Measurements from ENCODE around the gene CA11.
"Not testable (repeated sequence)": the region's sequence is repeated elsewhere in the genome, so short reads cannot be mapped to it uniquely, and the experiment has no call there.

Gene CA11

GRCh38 chr19:48646001-48646721 lies at the start of gene CA11:
TSS of gene CA11 (minus strand) at chr19:48646187. CDS start at chr19:48645632, 555 bp downstream.
- DNase-seq = peak; percentile 81 to 88

DNA sequence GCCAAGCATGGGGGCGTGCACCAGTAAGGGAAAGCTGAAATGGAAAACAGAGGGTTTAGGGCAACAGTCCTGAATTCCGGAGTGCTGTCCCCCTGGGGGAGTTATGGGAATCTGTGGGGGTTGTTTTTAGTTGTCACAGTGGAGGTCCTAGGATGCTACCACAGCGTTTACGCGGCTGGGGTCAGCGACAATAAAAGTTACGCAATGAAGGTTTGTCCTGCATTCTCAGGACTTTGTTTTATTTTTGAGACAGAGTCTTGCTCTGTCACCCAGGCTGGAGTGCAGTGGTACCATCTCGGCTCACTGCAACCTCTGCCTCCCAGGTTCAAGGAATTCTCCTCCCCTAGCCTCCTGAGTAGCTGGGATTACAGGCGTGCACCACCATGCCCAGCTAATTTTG lies 47.6 kb upstream of the CA11 start:
- not testable (repeated sequence) for DNase-seq

DNA sequence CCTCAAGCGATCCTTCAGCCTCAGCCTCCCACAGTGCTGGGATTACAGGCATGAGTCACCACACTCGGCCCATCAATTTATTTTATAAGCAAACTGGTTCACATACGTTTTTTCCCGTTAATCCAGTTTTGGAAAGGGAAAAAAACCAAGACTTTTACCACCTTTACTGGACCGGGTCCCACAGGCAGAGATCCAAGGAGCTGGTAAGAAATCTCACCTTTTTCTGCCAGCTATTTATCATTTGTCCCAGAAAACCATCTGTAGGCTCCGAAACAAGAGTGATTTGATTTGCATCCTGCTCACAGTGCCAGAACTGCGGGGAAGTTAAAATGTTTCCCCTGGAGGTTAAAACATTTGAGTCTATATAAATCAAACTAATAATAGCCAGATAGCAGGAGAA lies 43.5 kb upstream of the CA11 start:
- no peak for DNase-seq

DNA sequence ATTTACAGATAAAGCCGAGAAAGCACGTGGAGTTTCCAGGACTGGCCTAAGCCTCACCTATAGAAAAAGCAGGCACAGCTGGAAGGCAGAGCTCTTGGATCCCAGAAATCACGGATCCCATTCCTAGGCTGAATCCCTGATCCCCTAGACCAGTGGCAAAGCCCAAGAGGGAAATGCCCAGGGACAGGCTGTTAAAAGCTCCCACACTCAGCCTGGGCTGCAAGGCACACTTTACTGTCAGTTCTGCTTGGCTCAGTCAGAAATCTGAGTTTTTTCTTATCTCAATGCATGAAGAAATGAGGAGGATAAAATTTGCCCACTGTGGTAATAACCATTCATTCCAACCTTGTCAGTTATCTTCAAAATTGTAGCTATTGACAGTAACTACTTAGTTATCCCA lies 41.8 kb upstream of the CA11 start:
- no peak for DNase-seq

- not testable (repeated sequence) for DNase-seq
These were observed 40.6 kb upstream of the CA11 start for GRCh38 chr19:48686637-48687036.

DNA sequence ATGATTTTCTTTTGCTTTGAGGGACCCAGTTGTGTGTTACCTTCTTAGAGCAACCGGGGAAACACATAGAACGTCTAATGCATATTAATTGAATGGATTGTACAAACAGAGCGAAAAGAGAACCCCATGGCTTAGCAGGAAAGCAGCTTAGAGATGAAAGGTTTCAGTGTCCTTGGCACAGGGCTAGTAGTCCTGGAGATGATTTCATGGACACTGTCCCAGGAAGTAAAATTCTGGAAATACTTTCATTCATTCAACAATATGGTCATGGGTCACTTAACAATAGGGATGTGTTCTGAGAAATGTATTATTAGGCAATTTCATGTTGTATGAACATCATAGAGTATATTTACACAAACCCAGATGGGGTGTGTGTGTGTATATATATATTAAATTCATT lies 40.1 kb upstream of the CA11 start:
- no peak for DNase-seq

- DNase-seq = no peak
These were observed 39.6 kb upstream of the CA11 start for GRCh38 chr19:48685583-48685982.

GRCh38 chr19:48683349-48683748 lies 37.4 kb upstream of the CA11 start:
- DNase-seq = no peak

- no peak for DNase-seq
These were observed 35.1 kb upstream of the CA11 start for GRCh38 chr19:48681127-48681470.

DNA sequence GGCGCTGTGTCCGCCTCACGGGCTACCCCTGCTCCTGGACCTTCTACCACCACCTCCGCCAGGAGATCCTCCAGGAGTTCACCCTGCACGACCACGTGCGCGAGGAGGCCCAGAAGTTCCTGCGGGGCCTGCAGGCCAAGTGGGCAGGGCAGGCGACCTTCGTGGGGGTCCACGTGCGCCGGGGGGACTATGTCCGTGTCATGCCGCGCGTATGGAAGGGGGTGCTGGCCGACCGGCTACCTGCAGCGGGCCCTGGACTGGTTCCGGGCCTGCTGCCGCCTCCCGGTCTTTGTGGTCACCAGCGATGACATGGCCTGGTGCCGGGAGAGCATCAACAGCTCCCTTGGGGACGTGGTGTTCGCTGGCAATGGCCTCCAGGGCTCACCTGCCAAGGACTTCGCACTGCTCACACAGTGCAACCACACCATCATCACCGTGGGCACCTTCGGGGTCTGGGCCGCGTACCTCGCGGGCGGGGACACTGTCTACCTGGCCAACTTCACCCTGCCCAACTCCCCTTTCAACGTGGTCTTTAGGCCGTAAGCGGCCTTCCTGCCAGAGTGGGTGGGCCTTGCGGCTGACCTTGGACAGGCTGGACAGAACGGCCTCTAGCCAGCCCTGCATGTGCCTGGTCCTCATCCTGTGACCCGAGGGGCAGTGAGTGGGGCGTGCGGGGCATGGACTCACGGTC lies 34.6 kb upstream of the CA11 start:
- no peak for DNase-seq

- DNase-seq = not testable (repeated sequence)
These were observed 34.0 kb upstream of the CA11 start for GRCh38 chr19:48680006-48680405.

DNA sequence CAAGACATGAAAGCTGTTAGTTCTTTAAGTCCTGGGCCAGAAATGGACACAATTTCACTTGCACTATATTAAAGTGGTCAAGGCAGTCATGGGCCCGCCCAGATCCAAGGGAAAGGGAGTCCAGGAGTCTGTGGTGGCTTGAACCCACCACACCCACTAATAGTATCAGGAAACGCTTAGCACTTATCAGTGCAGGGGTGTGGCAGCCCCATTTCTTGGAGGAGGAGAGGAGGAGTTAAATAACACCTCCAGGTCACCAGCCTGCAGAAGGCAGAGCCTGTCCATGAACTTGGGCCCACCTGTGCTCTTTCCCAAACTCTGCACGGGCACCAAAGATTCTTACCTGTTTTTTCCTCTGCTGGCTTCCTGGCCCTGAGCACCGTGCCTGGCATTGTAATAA lies 32.2 kb upstream of the CA11 start:
- no peak for DNase-seq

GRCh38 chr19:48676887-48677286 lies 30.9 kb upstream of the CA11 start:
- no peak for DNase-seq

- DNase-seq = no peak
These were observed 30.5 kb upstream of the CA11 start for GRCh38 chr19:48676487-48676886.

- DNase-seq = peak; percentile 65 to 77
These were observed 29.2 kb upstream of the CA11 start for GRCh38 chr19:48674921-48675824.

DNA sequence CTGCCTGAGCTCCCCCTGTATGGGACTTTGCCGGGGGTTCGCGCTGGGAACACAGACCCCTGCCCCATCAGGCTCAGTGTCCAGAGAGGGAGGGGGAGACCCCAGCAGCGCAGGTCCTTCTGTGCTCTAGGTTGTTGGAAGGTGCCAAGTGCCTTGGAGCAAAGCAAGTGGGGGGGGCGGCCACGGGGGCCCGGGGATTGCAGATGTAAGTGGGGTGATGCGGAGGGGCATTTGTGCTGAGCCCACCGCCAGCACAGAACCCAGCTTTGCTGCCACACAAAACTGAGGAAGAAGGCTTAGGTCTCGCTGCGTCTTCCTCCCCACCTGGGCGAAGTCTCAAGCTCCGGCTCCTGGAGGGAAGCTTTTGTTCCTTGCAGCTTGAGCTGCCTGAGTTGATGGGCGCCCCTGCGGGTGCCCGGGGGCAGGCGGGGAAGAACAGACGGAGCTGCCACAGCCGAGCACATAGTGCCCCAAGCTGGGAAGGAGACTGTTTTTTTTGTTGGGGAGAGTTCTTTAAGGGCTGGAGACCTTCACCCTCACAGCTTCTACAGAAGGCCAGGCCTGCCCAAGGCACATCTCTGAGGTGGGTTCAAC lies 28.3 kb upstream of the CA11 start:
- DNase-seq = no peak

DNA sequence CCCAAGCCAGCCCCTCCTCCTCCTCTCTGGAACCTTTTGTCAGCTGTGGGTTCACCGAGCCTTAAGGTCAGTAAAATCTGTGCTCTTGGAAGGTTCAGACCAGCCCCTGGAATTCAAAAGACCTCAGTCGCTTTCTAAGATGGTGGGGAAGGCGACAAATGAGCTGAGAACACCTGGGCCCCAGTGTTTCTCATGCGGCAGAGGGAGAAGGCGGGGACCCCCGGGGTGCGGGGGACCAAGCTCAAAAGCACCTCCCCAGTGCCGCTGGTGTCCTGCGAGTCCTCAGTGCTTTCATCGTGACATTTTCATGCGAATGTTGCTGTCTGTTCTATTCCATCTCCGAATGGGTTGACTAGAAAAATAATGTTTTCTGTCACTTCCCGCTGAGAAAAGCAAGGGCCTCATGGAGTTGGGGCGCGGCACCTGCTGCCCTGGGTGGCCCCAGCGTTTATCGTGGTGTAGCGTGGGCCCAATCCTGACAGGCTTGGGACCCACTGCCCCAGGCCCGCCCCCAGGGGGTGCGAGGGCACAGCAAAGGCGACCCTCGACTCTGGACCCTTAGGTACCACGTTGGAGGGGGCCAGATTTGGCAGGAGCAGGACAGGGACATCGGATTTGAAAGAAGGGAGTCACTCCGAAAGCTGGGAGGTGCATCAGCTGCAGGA lies 27.6 kb upstream of the CA11 start:
- no peak for DNase-seq

DNA sequence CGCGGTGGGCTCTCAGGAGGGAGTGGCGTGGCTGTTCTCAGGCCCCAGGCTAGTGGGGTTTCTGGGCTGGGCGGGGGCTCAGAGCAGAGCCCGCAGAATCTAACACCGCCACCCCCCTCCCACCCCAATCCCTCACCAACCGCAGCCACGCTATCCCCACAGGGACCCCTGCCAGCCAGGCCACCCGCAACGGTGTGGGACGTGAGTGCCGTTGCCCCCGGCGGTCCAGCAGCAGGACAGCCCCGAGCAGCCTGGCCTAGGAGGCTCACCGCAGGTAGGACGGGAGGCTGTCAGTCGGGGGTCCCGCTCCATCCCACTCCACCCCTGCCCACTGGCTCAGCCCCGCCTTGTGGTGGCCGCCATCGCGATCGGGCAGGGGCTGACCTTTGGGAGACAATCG lies 27.0 kb upstream of the CA11 start, which contains the start of gene NTN5:
Gene NTN5, minus strand, starts transcription at position 24 of the 400 bp plus-strand sequence. CDS start 2,031 bp downstream, outside the sequence.
- no peak for DNase-seq

- no peak for DNase-seq
These were observed 25.5 kb upstream of the CA11 start for GRCh38 chr19:48671446-48671995.

GRCh38 chr19:48670699-48671445 lies 24.9 kb upstream of the CA11 start:
- no peak for DNase-seq

DNA sequence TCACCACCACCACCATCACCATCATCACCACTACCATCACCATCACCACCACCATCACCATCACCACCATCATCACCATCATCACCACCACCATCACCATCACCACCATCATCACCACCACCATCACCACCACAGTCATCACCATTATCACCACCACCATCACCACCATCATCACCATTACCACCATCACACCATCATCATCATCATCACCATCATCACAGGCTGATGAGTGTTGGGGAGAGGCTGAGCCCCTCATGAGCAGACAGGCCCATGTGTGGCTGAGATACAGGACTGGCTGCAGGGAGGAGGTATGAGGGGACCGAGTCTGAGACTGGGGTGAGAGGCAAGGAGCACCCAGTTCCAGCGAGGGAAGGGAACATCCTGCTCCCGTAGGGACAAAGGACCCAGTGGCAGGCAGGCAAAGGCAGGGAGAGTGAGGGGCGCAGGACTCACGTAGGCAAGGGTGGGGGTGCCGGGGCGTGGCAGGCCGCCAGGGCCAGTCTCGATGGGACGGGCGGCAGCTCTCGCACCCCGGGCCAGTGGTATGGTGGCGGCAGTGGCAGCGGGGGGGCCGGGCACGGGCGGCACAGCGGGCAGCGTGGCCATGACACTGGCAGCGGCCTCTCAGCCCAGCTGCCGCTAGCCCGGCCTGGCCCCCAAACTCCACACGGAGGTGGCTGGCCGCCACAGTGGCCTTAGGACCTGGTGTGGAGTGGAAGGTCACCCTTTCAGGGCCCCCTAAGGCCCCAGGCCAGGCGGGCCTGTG lies 24.1 kb upstream of the CA11 start:
- no peak for DNase-seq

All from SHP77 (cell line).